Ascending aorta (tissue), 2 donors: ENCODE measurements around the gene KCNIP4. TPM values are rescaled to one million over a fixed set of nuclear protein-coding genes. Genes with fewer than 3 reads are reported as not detected.

Experiments
- DNase-seq, 2 donors: peaks; one replicate each; pipeline ENCODE4 v3.0.0-alpha.2; 2019; ENCODE audit warnings: low spot score in 2 of 2
- H3K27ac ChIP-seq, 2 donors: fragments of 200-600 bp; sonication (generic); one replicate each; pipeline ENCODE4 v1.5.1; 2016 to 2017; ENCODE audit warnings: mild to moderate bottlenecking in 1 of 2
- H3K27me3 ChIP-seq: fragments of 200-600 bp; sonication (generic); one replicate; pipeline ENCODE4 v1.5.1; 2017
- H3K36me3 ChIP-seq, 2 donors: fragments of 200-600 bp; sonication (generic); one replicate each; pipeline ENCODE4 v1.5.1; 2016
- H3K4me1 ChIP-seq, 2 donors: fragments of 200-600 bp; sonication (generic); one replicate each; pipeline ENCODE4 v1.5.1; 2016 to 2017; ENCODE audit warnings: mild to moderate bottlenecking in 1 of 2
- H3K4me3 ChIP-seq, 2 donors: fragments of 200-600 bp; sonication (generic); one replicate each; pipeline ENCODE4 v1.5.1; 2016 to 2017; ENCODE audit warnings: mild to moderate bottlenecking in 1 of 2
- H3K9me3 ChIP-seq, 2 donors: fragments of 200-600 bp; sonication (generic); one replicate each; pipeline ENCODE4 v1.5.1; 2016
- CTCF ChIP-seq, 3 experiments: fragments of 200-600 bp in 2 of 3; fragments of 450-650 bp in 1 of 3; sonication (generic) in 2 of 3; IDR thresholded peaks; one replicate each; pipeline ENCODE4 v1.5.1; 2016 to 2019; ENCODE audit warnings: antibody characterized with exemption in 3 of 3, mild to moderate bottlenecking in 1 of 3, moderate library complexity in 1 of 3
- intact Hi-C: fragments of 100-400 bp; cut with DNase I; formaldehyde crosslinking; loops from one replicate; pipeline ENCODE4 v1.15.1; 2023
- total RNA-seq: library from RNA; depleted of rRNA; stranded (reverse); fragments of >200 nt; gene quantifications from one replicate; pipeline ENCODE4 v1.1.0, GENCODE V29; 2016

Gene KCNIP4
- total RNA-seq, 1 donor from 2014 or later, result not detected

- no peak overlapping the region for H3K27ac ChIP-seq
- no peaks in the 10 kb centered on the region for H3K36me3 ChIP-seq
- no peak for TF ChIP-seq CTCF (IDR thresholded peaks at IDR 0.05)
- no peak overlapping the region for H3K4me3 ChIP-seq
- H3K9me3 ChIP-seq, result no peaks in the 10 kb centered on the region
- DNase-seq, result no peak
- no peaks in the 10 kb centered on the region for H3K4me1 ChIP-seq
- intact Hi-C loops, result loop anchor here (10.0 kb wide), 1 partner anchor 1996 kb away; no protein-coding TSS in a partner anchor
- no peaks in the 10 kb centered on the region for H3K27me3 ChIP-seq
These were observed 1267.3 kb downstream of the KCNIP4 start for GRCh38 chr4:20681271-20681670.

- no peak overlapping the region for H3K27ac ChIP-seq
- TF ChIP-seq CTCF (IDR thresholded peaks at IDR 0.05), result no peak
These were observed 1267.8 kb downstream of the KCNIP4 start for GRCh38 chr4:20680736-20681135.

GRCh38 chr4:20679951-20680350 lies 1268.6 kb downstream of the KCNIP4 start:
- intact Hi-C loops, result loop anchor here (10.0 kb wide), 1 partner anchor 1995 kb away; no protein-coding TSS in a partner anchor

More at GRCh38 chr4:20680736-20681135, 1267.8 kb downstream of the KCNIP4 start:
- Histone ChIP-seq H3K9me3 (no peaks in the 10 kb centered on the region), H3K4me1 (no peaks in the 10 kb centered on the region), H3K36me3 (no peaks in the 10 kb centered on the region), H3K27me3 (no peaks in the 10 kb centered on the region), H3K4me3 (no peak overlapping the region)
- intact Hi-C loops, result loop anchor here (10.0 kb wide), 1 partner anchor 1996 kb away; no protein-coding TSS in a partner anchor
- no peak for DNase-seq

More at GRCh38 chr4:20679951-20680350, 1268.6 kb downstream of the KCNIP4 start:
- H3K4me1 ChIP-seq, result no peaks in the 10 kb centered on the region
- no peaks in the 10 kb centered on the region for H3K27me3 ChIP-seq
- no peaks in the 10 kb centered on the region for H3K9me3 ChIP-seq
- no peak for DNase-seq
- no peak overlapping the region for H3K4me3 ChIP-seq
- no peaks in the 10 kb centered on the region for H3K36me3 ChIP-seq
- TF ChIP-seq CTCF (IDR thresholded peaks at IDR 0.05), result no peak
- no peak overlapping the region for H3K27ac ChIP-seq
